NT2/D1 (cell line): Measurements from ENCODE around the gene DUSP7.

Experiments used
- SUZ12 ChIP-seq: IDR thresholded peaks from 2 replicates; pipeline ENCODE4 v1.6.1; 2011; ENCODE audit not compliant: insufficient read length, insufficient read depth; ENCODE audit errors: extremely low read depth
- YY1 ChIP-seq: IDR thresholded peaks from 2 replicates; pipeline ENCODE4 v1.6.1; 2011; ENCODE audit not compliant: insufficient read length, insufficient read depth

- TF ChIP-seq YY1: no peak
- TF ChIP-seq SUZ12: no peak
These were observed 39.8 kb upstream of the DUSP7 start for GRCh38 chr3:52095990-52096775.
